ENCODE measurements around the gene SLC25A21.

- no peak for TF ChIP-seq TAF1 (IDR thresholded peaks at IDR 0.05; ENCODE audit: borderline replicate concordance, insufficient read depth, low read length)
- no peak for TF ChIP-seq POLR2AphosphoS5 (IDR thresholded peaks at IDR 0.05; ENCODE audit: low read depth, low read length)
Measured at GRCh38 chr14:36998686-36999085, 173.7 kb downstream of the SLC25A21 start.
